ENCODE data around the gene FGFR2.

Gene FGFR2

GRCh38 chr10:121610798-121611323 is 12.6 kb upstream of the FGFR2 start:
- DNase-seq (ENCODE audit: low spot score) = no peak

GRCh38 chr10:121609426-121610380 is 11.5 kb upstream of the FGFR2 start:
- DNase-seq (ENCODE audit: low spot score) = no peak

- DNase-seq (ENCODE audit: low spot score) = peak; percentile 65
Observed at GRCh38 chr10:121608469-121609190, 10.4 kb upstream of the FGFR2 start.

- DNase-seq (ENCODE audit: low spot score) = no peak
Observed at GRCh38 chr10:121607310-121608055, 9.2 kb upstream of the FGFR2 start.

- no peak for DNase-seq (ENCODE audit: low spot score)
Observed at GRCh38 chr10:121605708-121606107, 7.5 kb upstream of the FGFR2 start.

- DNase-seq (ENCODE audit: low spot score) = no peak
Observed at GRCh38 chr10:121601458-121601857, 3.2 kb upstream of the FGFR2 start.

DNA sequence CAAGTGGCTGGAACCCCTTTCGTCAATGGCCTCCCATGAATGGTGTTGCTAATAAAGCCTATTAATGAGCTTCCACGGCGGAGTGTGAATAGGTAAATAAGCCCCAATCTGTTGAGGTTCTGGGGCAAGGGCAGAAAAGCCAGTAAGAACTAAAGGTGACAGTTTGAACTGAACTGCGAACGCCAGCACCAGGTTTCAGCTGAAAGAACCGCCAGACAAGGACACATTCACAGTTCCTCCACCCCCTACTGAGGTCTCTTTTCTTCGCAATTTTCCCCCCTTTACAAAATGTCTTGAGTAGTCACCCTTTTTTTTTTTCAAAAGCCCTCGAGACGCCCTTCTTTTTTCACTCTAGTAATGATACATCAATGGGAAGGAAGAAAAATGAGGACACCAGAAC is 2.4 kb upstream of the FGFR2 start:
- no peak for DNase-seq (ENCODE audit: low spot score)

GRCh38 chr10:121599947-121600346 is 1.7 kb upstream of the FGFR2 start:
- no peak for DNase-seq (ENCODE audit: low spot score)

DNA sequence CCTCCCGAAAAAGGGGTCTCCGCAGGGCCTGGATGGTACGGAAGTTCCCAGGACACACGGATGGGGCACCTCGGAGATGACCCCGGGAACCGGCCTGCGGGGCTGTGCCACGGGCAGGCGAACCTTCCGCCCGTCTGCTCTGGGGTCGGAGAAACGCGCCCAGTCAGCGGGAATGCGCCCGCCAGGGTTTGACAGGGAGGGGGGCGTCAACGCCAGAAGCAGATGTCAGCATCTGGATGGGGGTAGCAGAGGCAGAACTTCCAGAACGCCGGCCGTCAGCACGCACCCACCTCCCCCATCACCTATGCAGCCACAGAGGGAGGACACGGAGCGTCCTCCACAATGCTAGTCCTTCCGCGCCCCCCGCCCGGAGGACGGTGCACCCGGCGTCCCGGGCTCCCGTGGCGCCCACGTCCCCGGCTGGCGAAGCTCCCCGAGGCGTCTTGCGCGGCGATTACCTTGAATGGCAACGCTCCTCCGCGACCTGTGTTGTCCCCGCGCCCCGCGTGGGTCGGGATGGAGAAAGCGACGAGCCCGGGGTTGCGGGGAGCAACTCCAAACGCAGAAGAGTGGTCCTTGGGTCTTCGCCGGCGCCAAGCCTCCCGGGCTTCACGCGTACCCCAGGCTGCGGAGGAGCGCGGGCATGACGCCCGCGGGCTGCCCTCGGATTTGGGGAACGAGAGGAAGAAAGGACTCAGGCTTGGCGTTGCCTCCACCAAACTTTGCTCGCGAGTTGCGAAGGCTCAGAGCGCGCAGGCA is 561 bp downstream of the FGFR2 start:
- DNase-seq (ENCODE audit: low spot score) = no peak

DNA sequence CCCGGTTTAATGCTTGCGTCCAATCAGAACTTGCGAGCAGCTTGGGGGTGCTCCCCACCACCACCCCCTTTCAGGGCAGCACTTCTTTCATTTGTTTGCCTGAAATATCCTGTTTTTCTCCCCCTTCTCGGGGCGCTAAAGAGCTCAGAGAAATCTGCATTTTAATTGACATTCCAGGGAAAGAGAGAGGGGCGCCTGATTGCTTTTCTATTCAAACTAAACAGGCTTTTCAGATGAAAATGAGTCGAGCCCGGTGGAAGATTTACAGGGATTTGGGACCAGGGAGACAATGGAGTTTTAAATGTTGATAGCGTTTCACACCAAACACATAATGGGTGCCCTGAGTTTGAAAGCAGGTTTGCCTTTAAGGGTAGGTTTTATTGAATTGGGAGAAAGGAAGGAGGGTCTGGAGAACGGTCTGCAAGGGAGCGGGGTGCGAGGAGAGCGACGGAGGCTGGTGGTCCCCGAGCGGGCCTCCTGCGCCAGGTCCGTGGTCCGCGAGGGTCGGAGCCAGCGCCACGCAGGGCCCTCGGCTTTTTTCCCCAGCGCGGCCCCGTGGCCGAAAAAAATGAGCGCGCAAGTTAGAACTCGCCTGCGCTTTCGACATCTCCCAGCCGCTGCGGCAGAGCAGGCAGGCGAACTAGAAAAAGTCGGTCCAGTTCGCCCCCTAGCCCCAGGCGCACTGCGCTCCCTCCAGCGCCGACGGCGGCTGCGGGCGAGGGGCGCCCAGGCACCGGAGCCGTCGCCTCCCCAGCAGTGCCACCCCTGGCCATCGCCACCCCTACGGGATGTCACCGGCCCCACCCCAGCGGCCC is 1.3 kb downstream of the FGFR2 start:
- DNase-seq (ENCODE audit: low spot score) = no peak

DNA sequence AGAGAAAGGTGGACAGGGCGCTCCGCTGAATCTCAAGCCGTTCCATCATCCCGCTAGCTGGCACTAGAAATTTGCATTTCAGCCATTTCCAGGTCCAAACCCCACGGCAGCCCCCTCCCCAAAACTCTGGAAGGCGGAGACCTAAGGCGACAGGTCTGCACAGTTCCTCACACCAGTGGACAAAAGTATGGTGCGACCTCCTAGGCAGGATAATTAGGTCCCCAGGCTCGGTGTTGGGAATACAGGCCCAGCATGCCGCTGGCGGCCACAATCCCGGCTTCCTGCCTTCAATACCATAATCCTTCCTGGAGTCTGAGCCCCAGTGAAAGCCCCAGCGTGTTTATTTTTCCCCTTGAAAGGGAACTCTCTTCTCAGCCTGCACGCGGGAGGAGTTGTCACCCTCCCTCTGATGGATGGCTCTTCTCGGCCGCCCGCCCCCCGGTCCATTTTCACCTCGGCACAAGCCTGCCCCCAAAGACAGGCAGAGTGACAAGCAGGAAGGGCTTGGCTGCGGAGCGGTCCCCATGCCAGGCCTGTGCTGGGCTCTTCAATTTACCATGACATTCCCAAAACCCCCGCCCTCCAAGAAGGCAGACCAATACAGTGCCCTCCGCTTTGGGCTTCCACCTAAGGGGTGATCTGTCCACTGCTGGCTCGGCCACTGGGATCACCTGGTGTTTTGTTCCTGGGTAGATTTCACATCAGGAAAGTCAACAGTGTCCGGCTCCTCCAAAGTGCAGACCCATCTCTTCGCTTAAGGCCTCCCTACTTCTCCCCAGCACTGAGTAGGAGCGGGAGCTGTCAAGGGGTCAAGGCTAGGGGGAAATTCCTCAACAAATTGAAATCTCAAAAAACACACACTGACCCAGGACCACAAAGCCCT is 2.2 kb downstream of the FGFR2 start:
- no peak for DNase-seq (ENCODE audit: low spot score)

GRCh38 chr10:121595351-121595805 is 2.9 kb downstream of the FGFR2 start:
- no peak for DNase-seq (ENCODE audit: low spot score)

GRCh38 chr10:121594623-121595350 is 3.5 kb downstream of the FGFR2 start:
- DNase-seq (ENCODE audit: low spot score) = no peak

GRCh38 chr10:121594076-121594475 is 4.2 kb downstream of the FGFR2 start:
- no peak for DNase-seq (ENCODE audit: low spot score)

- DNase-seq (ENCODE audit: low spot score) = no peak
Observed at GRCh38 chr10:121593281-121594075, 4.8 kb downstream of the FGFR2 start.

DNA sequence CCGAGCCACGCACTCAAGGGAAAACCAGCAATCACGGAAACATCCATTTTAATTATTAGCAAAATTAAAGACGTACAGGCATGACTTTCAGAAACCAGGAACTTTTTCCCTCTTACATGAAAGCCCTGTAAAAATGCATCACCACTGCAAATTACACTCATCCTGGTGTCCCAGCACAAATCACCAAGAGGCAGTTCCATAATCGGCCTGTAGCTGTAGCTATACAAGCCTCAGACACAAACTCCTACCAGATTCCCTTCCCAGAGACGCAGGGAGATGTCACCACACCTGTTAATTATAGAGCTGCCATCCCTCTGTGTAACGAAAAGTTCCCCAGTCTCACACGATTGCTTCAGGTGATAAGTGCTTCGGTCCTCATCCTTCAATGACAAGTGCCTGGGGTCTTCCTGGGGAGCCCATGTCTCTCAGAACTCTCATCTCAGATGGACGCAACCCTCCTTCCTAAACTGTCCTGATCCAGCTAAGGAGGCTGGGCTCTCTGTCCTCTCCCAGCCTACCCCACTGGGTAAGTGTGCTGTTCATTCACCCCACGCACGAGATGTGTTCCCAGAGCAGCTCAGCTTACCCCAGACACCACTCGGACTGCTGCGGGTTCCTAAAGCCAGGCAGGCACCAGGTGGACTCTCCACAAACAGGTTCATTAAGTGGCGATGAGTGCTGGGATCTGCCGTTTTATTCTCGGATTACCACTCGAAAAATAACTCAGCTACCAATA is 5.9 kb downstream of the FGFR2 start:
- no peak for DNase-seq (ENCODE audit: low spot score)

- no peak for DNase-seq (ENCODE audit: low spot score)
Observed at GRCh38 chr10:121591186-121591585, 7.1 kb downstream of the FGFR2 start.

All from HuH-7.5 (cell line).